Ovary (tissue), 3 donors: ENCODE results near the gene AUTS2.

ENCODE experiments used
- EP300 ChIP-seq: sonication (generic); formaldehyde crosslinking; IDR thresholded peaks from one replicate; pipeline ENCODE4 v1.6.1; 2017; ENCODE audit warnings: antibody characterized with exemption
- POLR2A ChIP-seq: fragments of 450-650 bp; IDR thresholded peaks from one replicate; pipeline ENCODE4 v1.6.1; 2017; ENCODE audit warnings: antibody characterized with exemption, mild to moderate bottlenecking, moderate library complexity
- TF ChIP-seq, protein P1 (sequence below), 3 donors: fragments of 450-650 bp in 2 of 3; fragments of 200-600 bp in 1 of 3; IDR thresholded peaks; one replicate each; pipeline versions ENCODE4 v1.5.1 to v1.8.0; 2016 to 2022; ENCODE audit warnings: antibody characterized with exemption in 3 of 3, mild to moderate bottlenecking in 1 of 3
- donor health status: DM: no; HTN: no; CAD: no.

- TF ChIP-seq, protein P1, sequence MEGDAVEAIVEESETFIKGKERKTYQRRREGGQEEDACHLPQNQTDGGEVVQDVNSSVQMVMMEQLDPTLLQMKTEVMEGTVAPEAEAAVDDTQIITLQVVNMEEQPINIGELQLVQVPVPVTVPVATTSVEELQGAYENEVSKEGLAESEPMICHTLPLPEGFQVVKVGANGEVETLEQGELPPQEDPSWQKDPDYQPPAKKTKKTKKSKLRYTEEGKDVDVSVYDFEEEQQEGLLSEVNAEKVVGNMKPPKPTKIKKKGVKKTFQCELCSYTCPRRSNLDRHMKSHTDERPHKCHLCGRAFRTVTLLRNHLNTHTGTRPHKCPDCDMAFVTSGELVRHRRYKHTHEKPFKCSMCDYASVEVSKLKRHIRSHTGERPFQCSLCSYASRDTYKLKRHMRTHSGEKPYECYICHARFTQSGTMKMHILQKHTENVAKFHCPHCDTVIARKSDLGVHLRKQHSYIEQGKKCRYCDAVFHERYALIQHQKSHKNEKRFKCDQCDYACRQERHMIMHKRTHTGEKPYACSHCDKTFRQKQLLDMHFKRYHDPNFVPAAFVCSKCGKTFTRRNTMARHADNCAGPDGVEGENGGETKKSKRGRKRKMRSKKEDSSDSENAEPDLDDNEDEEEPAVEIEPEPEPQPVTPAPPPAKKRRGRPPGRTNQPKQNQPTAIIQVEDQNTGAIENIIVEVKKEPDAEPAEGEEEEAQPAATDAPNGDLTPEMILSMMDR (IDR thresholded peaks at IDR 0.05) = no peak
- TF ChIP-seq POLR2A (no peak), EP300 (no peak)
These were observed 807.0 kb downstream of the AUTS2 start for GRCh38 chr7:70405241-70405640.
